Smooth muscle cell (in vitro differentiated cells): Measurements from ENCODE around the gene CELF4. TPM values are rescaled to one million over a fixed set of nuclear protein-coding genes. Genes with fewer than 3 reads are reported as not detected.

Source experiments
- DNase-seq: peaks from one replicate; lab custom pipeline; 2025; ENCODE audit not compliant: unreplicated experiment; lab: John Stamatoyannopoulos, UW
- H2AFZ ChIP-seq: fragments of 200-600 bp; sonication (generic); 2 replicates; pipeline ENCODE4 v1.6.0; 2016; ENCODE audit warnings: antibody characterized with exemption, low read depth, mild to moderate bottlenecking
- H3F3A ChIP-seq: fragments of 200-600 bp; sonication (generic); 2 replicates; pipeline ENCODE4 v1.6.0; 2017; ENCODE audit warnings: antibody characterized with exemption, low read depth
- H3K27ac ChIP-seq: fragments of 200-600 bp; sonication (generic); 2 replicates; pipeline ENCODE4 v1.5.1; 2016; ENCODE audit warnings: low read depth, mild to moderate bottlenecking
- H3K27me3 ChIP-seq: fragments of 200-600 bp; sonication (generic); 2 replicates; pipeline ENCODE4 v1.6.1; 2016; ENCODE audit warnings: low read depth, mild to moderate bottlenecking
- H3K36me3 ChIP-seq: fragments of 200-600 bp; sonication (generic); 2 replicates; pipeline ENCODE4 v1.5.1; 2016; ENCODE audit warnings: low read depth
- H3K4me1 ChIP-seq: fragments of 200-600 bp; sonication (generic); 2 replicates; pipeline ENCODE4 v1.5.1; 2016; ENCODE audit warnings: low read depth
- H3K4me2 ChIP-seq: fragments of 200-600 bp; sonication (generic); 2 replicates; pipeline ENCODE4 v1.6.0; 2016; ENCODE audit warnings: mild to moderate bottlenecking
- H3K4me3 ChIP-seq: fragments of 200-600 bp; sonication (generic); 2 replicates; pipeline ENCODE4 v1.5.1; 2016; ENCODE audit warnings: mild to moderate bottlenecking
- H3K79me2 ChIP-seq: fragments of 200-600 bp; sonication (generic); 2 replicates; pipeline ENCODE4 v1.6.0; 2016; ENCODE audit warnings: low read depth, mild to moderate bottlenecking
- H3K9ac ChIP-seq: fragments of 200-600 bp; sonication (generic); 2 replicates; pipeline ENCODE4 v1.6.0; 2016; ENCODE audit warnings: low read depth
- H3K9me3 ChIP-seq: fragments of 200-600 bp; sonication (generic); replicated peaks from 2 replicates; pipeline ENCODE4 v1.5.1; 2016; ENCODE audit warnings: low read depth
- H4K20me1 ChIP-seq: fragments of 200-600 bp; sonication (generic); 2 replicates; pipeline ENCODE4 v1.6.0; 2016; ENCODE audit warnings: low read depth
- CTCF ChIP-seq: fragments of 200-600 bp; sonication (generic); IDR thresholded peaks from 2 replicates; pipeline ENCODE4 v1.5.1; 2017; ENCODE audit warnings: borderline replicate concordance, mild to moderate bottlenecking, antibody characterized with exemption; ENCODE audit not compliant: insufficient read depth, poor library complexity, severe bottlenecking
- WGBS: methylation state at CpG from one replicate; pipeline ENCODE4 v1.1.7; 2016; ENCODE audit warnings: low lambda C conversion rate; 5-methylcytosine and 5-hydroxymethylcytosine counted together
- polyA plus RNA-seq: library from polyadenylated mRNA; unstranded; fragments of >200 nt; fragmentation: Nextera tagmentation; extraction: Ambion mirVana; gene quantifications from 2 replicates; pipeline ENCODE4 v1.2.1, GENCODE V29; 2016
- total RNA-seq: library from RNA; depleted of rRNA; stranded (reverse); fragments of >200 nt; gene quantifications from 2 replicates; pipeline ENCODE4 v1.2.3, GENCODE V29; 2014

CELF4 gene
- total and polyA plus RNA-seq, 2 experiments from 2014 or later, result 0.40 TPM; not detected in 1

DNA sequence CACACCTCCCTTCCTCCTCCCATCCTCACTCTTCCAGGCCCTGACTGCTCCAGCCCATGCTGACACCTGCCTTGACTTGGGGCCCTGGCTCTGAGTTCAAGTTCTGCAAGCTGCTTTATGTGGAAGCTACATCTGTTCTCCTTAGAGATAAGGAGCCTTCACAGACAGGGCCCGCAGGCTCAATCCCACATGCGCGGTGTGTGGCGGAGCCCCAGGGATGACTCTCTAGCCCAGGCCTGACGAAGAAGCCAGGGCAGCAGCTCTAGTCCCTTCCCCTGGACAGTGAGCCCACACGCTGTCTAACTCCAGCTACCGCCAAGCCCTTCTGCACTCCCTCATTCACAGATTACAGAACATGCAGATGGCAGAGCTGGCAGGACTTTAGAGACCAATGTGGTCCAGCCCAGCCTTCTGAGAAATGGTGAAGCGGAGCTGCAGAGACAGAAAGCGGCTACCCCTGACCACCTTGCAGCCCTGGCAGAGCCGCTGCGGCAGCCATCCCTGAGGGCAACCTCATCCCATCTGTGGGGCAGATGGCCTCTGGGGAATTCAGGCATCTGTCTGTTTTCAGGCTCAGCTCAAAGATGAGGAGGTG lies 304.3 kb downstream of the CELF4 start:
- Histone ChIP-seq H3F3A (no peaks in the 10 kb centered on the region), H4K20me1 (no peaks in the 10 kb centered on the region), H3K9ac (no peak overlapping the region), H3K9me3 (no peaks in the 10 kb centered on the region), H3K79me2 (no peaks in the 10 kb centered on the region), H3K4me3 (no peak overlapping the region), H3K4me1 (no peaks in the 10 kb centered on the region), H3K27me3 (peaks cover 44% of the 10 kb centered on the region), H3K4me2 (no peak overlapping the region), H2AFZ (no peak overlapping the region), H3K27ac (no peak overlapping the region), H3K36me3 (no peaks in the 10 kb centered on the region)
- TF ChIP-seq CTCF, result no peak
- DNase-seq, result no peak
- WGBS, result 84% methylated on average over 11 of the region's 11 CpGs

- Histone ChIP-seq H2AFZ (no peak overlapping the region), H3K4me2 (no peak overlapping the region), H3K79me2 (no peaks in the 10 kb centered on the region), H3K9me3 (no peaks in the 10 kb centered on the region), H3F3A (no peaks in the 10 kb centered on the region), H4K20me1 (no peaks in the 10 kb centered on the region), H3K36me3 (no peaks in the 10 kb centered on the region), H3K27ac (no peak overlapping the region), H3K4me1 (no peaks in the 10 kb centered on the region), H3K27me3 (peaks cover 52% of the 10 kb centered on the region), H3K4me3 (no peak overlapping the region), H3K9ac (no peak overlapping the region)
- no peak for TF ChIP-seq CTCF
- no peak for DNase-seq
- WGBS, result 87% methylated on average over 8 of the region's 10 CpGs
These were observed 305.1 kb downstream of the CELF4 start for GRCh38 chr18:37260367-37261093.

- H3K36me3 ChIP-seq, result no peaks in the 10 kb centered on the region
- 88% methylated on average over 5 of the region's 5 CpGs for WGBS
- no peaks in the 10 kb centered on the region for H3K79me2 ChIP-seq
- no peak overlapping the region for H3K27ac ChIP-seq
- TF ChIP-seq CTCF, result no peak
- H3K4me2 ChIP-seq, result no peak overlapping the region
- peaks cover 56% of the 10 kb centered on the region for H3K27me3 ChIP-seq
- no peak for DNase-seq
- no peak overlapping the region for H3K9ac ChIP-seq
- H3K9me3 ChIP-seq, result no peaks in the 10 kb centered on the region
- H4K20me1 ChIP-seq, result no peaks in the 10 kb centered on the region
- H3K4me1 ChIP-seq, result no peaks in the 10 kb centered on the region
- peaks cover 3% of the 10 kb centered on the region for H3F3A ChIP-seq
- H2AFZ ChIP-seq, result no peak overlapping the region
- no peak overlapping the region for H3K4me3 ChIP-seq
These were observed 305.9 kb downstream of the CELF4 start for GRCh38 chr18:37259711-37260110.
